Tibial nerve (tissue), 4 donors: ENCODE data around the gene MAST3. TPM values are rescaled to one million over a fixed set of nuclear protein-coding genes. Genes with fewer than 3 reads are reported as not detected.

Source experiments
- DNase-seq, 2 donors: peaks; one replicate each; pipeline ENCODE4 v3.0.0-alpha.2; 2019; ENCODE audit warnings: low spot score in 2 of 2
- H3K27ac ChIP-seq, 4 donors: fragments of 200-600 bp; sonication (generic) in 3 of 4; one replicate each; pipeline ENCODE4 v1.5.1; 2017 to 2019; ENCODE audit warnings: mild to moderate bottlenecking in 1 of 4
- H3K27me3 ChIP-seq, 2 donors: fragments of 200-600 bp; sonication (generic) in 1 of 2; one replicate each; pipeline versions ENCODE4 v1.5.1 to v1.6.0; 2017 to 2019
- H3K36me3 ChIP-seq, 3 donors: fragments of 200-600 bp; sonication (generic); one replicate each; pipeline ENCODE4 v1.5.1; 2018 to 2019
- H3K4me1 ChIP-seq, 4 donors: fragments of 200-600 bp; sonication (generic) in 3 of 4; one replicate each; pipeline ENCODE4 v1.5.1; 2017 to 2019
- H3K4me3 ChIP-seq, 4 donors: fragments of 200-600 bp; sonication (generic) in 3 of 4; one replicate each; pipeline ENCODE4 v1.5.1; 2017 to 2019; ENCODE audit warnings: mild to moderate bottlenecking in 1 of 4, moderate library complexity in 1 of 4
- H3K9me3 ChIP-seq, 4 donors: fragments of 200-600 bp; sonication (generic) in 3 of 4; one replicate each; pipeline ENCODE4 v1.5.1; 2017 to 2019
- EP300 ChIP-seq, 2 donors: sonication (generic); formaldehyde crosslinking; IDR thresholded peaks; one replicate each; pipeline ENCODE4 v1.6.1; 2017; ENCODE audit warnings: antibody characterized with exemption in 2 of 2, mild to moderate bottlenecking in 1 of 2
- POLR2A ChIP-seq, 2 donors: fragments of 450-650 bp; IDR thresholded peaks; one replicate each; pipeline ENCODE4 v1.6.1; 2017; ENCODE audit warnings: antibody characterized with exemption in 2 of 2, mild to moderate bottlenecking in 2 of 2, moderate library complexity in 2 of 2
- WGBS, 2 donors: methylation state at CpG; one replicate each; pipeline ENCODE4 v1.1.5; 2018; 5-methylcytosine and 5-hydroxymethylcytosine counted together
- total RNA-seq, 4 donors: library from RNA; depleted of rRNA; stranded (reverse); fragments of >200 nt; gene quantifications; one replicate each; pipeline ENCODE4 v1.1.0, GENCODE V29; 2016
- TF ChIP-seq, protein P1 (sequence below), 5 experiments: fragments of 200-600 bp in 3 of 5; fragments of 450-650 bp in 2 of 5; sonication (generic) in 3 of 5; IDR thresholded peaks; one replicate each; pipeline ENCODE4 v1.5.1; 2016 to 2019; ENCODE audit warnings: antibody characterized with exemption in 5 of 5, mild to moderate bottlenecking in 3 of 5, moderate library complexity in 2 of 5

MAST3 gene
- total RNA-seq, 4 donors from 2014 or later = 7.6 to 19.8 (median 10.0) TPM

DNA sequence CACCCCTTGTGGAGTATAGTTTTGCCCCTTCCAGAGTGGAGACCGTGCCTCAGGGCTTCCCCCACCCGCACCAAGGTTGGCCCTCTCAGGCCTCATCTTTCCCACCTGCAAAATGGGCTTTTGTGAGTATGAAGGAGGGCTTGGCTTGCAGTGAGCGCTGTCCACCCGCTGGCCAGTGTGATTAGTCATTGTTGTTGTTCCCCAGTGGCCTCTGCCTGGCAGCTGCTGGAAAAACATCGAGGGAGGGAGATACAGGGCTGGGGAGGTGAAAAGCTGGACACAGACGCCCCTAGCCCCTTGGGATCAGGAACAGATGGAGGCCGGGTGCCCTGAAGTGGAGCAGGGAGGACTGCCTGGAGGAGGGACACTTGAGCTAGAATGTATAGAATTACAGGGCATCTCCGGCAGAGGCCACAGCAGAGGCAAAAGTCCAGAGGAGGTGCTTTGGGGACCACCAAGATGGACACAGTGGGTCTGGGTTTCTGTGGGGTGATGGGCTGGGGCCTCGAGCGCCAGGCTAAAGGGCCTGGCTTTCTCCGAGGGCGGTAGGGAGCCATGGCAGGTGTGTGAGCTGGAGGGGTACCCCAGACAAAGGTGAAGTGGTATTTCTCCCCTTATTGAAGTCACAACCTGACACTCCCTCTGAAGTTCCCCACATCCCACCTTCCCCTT is 6.9 kb upstream of the MAST3 start:
- Histone ChIP-seq H3K4me1 (peaks cover 0 to 29% (median 19%) of the 10 kb centered on the region in 4 donors), H3K36me3 (no peaks in the 10 kb centered on the region), H3K9me3 (no peaks in the 10 kb centered on the region), H3K27ac (peak overlapping the region; percentile 5 to 91 (median 78)), H3K4me3 (no peak overlapping the region), H3K27me3 (no peaks in the 10 kb centered on the region)
- no peak for TF ChIP-seq EP300 (IDR thresholded peaks at IDR 0.05)
- TF ChIP-seq, protein P1, sequence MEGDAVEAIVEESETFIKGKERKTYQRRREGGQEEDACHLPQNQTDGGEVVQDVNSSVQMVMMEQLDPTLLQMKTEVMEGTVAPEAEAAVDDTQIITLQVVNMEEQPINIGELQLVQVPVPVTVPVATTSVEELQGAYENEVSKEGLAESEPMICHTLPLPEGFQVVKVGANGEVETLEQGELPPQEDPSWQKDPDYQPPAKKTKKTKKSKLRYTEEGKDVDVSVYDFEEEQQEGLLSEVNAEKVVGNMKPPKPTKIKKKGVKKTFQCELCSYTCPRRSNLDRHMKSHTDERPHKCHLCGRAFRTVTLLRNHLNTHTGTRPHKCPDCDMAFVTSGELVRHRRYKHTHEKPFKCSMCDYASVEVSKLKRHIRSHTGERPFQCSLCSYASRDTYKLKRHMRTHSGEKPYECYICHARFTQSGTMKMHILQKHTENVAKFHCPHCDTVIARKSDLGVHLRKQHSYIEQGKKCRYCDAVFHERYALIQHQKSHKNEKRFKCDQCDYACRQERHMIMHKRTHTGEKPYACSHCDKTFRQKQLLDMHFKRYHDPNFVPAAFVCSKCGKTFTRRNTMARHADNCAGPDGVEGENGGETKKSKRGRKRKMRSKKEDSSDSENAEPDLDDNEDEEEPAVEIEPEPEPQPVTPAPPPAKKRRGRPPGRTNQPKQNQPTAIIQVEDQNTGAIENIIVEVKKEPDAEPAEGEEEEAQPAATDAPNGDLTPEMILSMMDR (IDR thresholded peaks at IDR 0.05) = no peak
- TF ChIP-seq POLR2A (IDR thresholded peaks at IDR 0.05) = no peak
- 55 to 58% methylated on average over 10 to 12 of the region's 12 CpGs for WGBS, 2 donors
- no peak for DNase-seq

DNA sequence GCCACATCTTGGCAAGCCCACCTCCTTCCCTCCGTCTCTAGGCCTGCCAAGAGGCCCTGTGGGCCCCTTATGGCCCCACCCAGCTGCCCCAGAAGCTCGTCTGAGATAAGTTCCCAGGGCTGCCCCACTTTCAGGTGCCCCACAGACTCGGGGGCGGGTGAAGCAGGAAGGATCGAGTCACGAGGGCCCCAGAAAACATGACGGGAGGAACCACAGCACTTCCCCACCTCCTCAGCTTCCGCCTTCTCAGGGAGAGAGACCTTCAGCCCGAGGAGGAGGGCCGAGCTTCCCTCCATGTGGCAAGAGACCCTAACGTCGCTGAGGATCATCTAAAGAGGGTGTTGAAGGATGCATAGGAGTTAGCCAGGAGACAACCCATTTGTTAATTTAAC is 6.4 kb upstream of the MAST3 start:
- peak in 1 of 2 donors; percentile 53 for DNase-seq
- H3K4me1 ChIP-seq = peaks cover 0 to 29% (median 19%) of the 10 kb centered on the region in 4 donors
- no peaks in the 10 kb centered on the region for H3K27me3 ChIP-seq
- H3K36me3 ChIP-seq = no peaks in the 10 kb centered on the region
- H3K9me3 ChIP-seq = no peaks in the 10 kb centered on the region
- WGBS, 2 donors = 41 to 70% methylated on average over 12 of the region's 12 CpGs
- no peak overlapping the region for H3K4me3 ChIP-seq
- TF ChIP-seq EP300 (IDR thresholded peaks at IDR 0.05) (peak in 1 of 2 donors; percentile 49), POLR2A (IDR thresholded peaks at IDR 0.05) (no peak)
- TF ChIP-seq, protein P1 (IDR thresholded peaks at IDR 0.05) = no peak
- H3K27ac ChIP-seq = peak overlapping the region in 3 of 4 donors; percentile 76 to 91 (median 80)

DNA sequence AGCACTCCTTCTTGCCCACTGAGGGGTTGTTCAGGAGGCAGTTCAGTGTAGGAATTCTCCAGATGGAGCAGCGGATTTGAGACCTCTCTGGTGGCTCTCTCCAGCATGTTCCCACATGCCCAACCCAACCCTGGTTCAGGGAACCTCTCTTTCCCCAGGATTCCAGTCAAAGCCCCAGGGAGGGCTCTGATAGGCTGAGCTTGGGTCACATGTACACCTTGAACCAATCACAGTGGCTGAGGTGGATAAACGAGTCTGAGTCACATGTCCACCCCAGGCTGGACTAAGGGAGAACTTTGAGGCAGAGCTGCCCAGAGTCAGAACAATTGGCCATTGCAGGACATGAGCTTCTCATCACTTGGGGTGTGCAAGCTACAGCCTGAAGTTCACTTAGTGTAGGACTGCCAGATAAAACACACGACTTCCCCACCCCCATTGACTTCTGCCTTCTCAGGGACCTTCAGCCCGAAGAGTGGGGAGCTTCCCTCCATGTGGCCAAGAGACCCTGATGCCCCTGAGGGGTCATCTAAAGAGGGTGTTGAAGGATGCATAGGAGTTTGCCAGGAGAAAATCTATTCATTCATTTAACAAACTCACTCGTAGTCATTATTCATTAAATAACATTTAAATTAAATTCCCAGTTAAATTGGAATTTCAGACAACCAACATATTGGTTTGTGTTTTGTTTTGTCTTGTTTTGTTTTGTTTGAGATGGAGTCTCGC is 4.0 kb upstream of the MAST3 start:
- TF ChIP-seq EP300 (IDR thresholded peaks at IDR 0.05) = no peak
- TF ChIP-seq POLR2A (IDR thresholded peaks at IDR 0.05) = no peak
- TF ChIP-seq, protein P1 (IDR thresholded peaks at IDR 0.05) = no peak
- DNase-seq = no peak
- no peak overlapping the region for H3K27ac ChIP-seq
- no peaks in the 10 kb centered on the region for H3K36me3 ChIP-seq
- WGBS, 2 donors = 67 to 71% methylated on average over 6 of the region's 6 CpGs
- H3K27me3 ChIP-seq = peaks cover 0 to 6% of the 10 kb centered on the region in 2 donors
- peaks cover 0 to 40% (median 28%) of the 10 kb centered on the region in 4 donors for H3K4me1 ChIP-seq
- H3K4me3 ChIP-seq = no peak overlapping the region
- no peaks in the 10 kb centered on the region for H3K9me3 ChIP-seq

DNA sequence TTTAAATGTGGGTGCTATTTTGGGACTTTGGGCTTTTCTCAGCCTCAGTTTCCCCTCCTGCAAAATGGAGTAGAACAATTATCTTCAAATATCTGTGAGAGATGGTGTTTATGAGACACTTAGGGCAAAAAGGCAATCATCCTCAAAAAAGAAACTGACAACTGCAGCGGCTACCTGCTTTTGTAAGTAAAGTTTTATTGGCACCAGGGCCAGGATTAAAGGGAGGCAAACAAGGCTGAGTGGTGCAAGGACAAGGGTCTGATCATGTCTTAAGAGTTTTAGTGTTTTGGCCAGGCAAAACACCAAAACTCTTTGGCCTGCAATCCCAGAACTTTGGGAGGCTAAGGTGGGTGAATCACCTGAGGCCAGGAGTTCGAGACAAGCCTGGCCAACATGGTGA is 1.3 kb upstream of the MAST3 start:
- DNase-seq = no peak
- H3K27me3 ChIP-seq = peaks cover 0 to 26% of the 10 kb centered on the region in 2 donors
- no peak overlapping the region for H3K4me3 ChIP-seq
- TF ChIP-seq, protein P1 (IDR thresholded peaks at IDR 0.05) = no peak
- TF ChIP-seq EP300 (IDR thresholded peaks at IDR 0.05) (no peak), POLR2A (IDR thresholded peaks at IDR 0.05) (no peak)
- no peaks in the 10 kb centered on the region for H3K9me3 ChIP-seq
- no peak overlapping the region for H3K27ac ChIP-seq
- peaks cover 0 to 26% (median 18%) of the 10 kb centered on the region in 4 donors for H3K4me1 ChIP-seq
- H3K36me3 ChIP-seq = no peaks in the 10 kb centered on the region
- WGBS, 2 donors = 86 to 89% methylated on average over 2 of the region's 2 CpGs
